Stimulated activated CD4-positive, alpha-beta T cell treated with anti-CD3 and anti-CD28 coated beads, Interleukin-2, amount 100 ng/mL, for 48 hours (primary cell): ENCODE results near the gene MAGT1.
"Not testable (repeated sequence)": the region's sequence is repeated elsewhere in the genome, so short reads cannot be mapped to it uniquely, and the experiment has no call there.

Source experiments
- DNase-seq, 2 donors: peaks; one replicate each; pipeline ENCODE4 v3.0.0-alpha.2; 2020

MAGT1 gene

DNA sequence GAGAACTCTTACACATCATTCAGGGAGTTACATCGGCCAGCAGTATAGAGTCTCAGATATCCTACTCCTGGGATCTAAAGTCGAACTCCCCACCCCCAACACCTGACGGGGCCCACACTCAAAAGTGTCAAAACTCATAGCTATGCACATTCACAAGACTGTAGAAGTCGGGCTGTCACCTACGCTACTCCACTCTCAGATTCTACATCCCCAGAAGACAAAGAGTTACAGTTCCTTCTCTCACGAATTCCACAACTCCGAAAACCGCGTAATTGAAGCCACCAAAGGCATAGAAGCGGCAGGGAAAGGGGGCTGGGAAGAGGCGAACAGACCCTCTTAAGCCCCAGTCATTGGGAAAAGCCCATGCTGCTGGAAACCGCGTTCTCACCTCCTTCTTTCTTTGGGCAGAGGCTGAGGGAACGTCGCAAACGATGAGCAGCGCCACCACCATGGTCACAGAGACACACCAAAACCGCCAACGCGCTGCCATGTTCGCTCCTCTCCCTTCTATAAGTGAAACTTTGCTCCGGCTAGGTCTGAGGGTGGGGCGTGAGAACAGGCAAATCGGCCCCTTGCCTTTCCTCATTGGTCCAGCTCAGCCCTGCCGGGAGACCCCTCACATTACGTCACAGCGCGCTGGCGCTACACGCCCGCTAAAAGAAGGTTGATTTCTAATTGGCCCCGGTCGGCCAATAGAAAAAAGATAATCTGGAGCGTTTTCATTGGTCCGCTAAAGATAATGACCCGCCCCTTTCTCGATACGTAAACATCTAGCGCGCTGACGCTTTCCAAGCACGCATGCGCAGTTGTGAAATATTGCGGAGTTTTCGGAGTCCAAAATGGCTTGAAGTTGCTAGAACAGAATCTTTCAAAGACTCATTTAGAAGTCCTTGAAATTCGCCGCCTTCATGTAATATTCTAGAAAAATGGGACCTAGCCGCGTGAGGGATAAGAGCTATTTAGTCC is at the start of gene MAGT1:
TSS of gene MAGT1 (minus strand) at position 515 of the 966 bp plus-strand sequence. CDS start at position 490, 25 bp downstream.
- peak; percentile 68 to 72 for DNase-seq

DNA sequence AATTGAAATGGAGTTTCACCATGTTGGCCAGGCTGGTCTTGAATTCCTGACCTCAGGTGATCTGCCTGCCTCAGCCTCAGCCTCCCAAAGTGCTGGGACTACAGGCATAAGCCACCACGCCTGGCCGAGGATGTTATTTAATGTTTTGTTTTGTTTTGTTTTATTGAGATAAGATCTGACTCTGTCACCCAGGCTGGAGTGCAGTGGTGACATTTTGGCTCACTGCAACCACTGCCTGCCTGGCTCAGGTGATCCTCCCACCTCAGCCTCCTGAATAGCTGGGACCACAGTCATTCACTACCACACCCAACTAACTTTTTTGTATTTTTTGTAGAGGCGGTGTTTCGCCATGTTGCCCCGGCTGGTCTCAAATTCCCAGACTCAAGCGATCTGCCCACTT is 49.8 kb upstream of the MAGT1 start:
- DNase-seq = not testable (repeated sequence)

DNA sequence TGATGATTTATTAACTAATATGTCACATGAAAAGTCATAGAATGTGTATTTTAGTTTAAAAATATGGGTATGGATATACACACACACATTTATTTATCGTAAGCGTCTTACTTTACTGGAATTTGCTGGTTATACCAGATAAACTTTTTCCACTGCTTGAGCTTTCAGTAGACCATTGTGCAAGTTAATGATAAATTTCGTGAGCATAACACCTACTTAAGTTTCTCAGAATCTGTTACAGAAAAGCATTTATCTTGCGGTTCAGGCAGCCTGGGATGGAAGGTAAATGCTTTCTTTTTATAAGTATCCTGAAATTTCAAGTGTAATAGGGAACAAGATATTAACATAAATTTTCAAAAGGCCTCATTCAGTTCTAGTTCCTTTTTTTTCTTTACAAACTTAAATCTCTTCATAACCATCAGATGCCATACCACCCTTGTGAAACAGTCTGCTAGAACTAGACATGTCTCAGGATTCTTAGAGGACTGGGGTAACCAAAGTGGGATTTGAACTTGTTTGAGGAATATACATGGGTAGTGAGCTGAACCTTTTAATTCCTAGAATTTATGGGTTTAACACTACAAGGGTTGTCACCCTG is 42.9 kb upstream of the MAGT1 start:
- no peak for DNase-seq

DNA sequence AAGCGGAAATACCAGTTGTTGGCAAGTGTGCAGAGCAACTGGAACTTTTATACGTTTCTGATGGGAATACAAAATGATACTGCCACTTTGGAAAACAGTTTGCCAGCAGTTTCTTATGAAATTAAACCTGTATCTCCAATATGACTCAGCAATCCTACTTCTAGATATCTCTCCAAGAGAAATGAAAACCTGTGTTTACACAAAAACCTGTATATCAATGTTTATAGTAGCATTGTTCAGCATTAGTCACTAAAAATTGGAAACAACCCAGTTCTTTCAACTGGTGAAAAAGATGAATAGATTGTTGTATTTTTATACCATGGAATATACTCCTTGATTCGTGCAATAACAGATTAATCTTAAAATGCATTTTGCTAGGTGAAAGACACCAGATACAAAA is 42.1 kb upstream of the MAGT1 start:
- no peak for DNase-seq

DNA sequence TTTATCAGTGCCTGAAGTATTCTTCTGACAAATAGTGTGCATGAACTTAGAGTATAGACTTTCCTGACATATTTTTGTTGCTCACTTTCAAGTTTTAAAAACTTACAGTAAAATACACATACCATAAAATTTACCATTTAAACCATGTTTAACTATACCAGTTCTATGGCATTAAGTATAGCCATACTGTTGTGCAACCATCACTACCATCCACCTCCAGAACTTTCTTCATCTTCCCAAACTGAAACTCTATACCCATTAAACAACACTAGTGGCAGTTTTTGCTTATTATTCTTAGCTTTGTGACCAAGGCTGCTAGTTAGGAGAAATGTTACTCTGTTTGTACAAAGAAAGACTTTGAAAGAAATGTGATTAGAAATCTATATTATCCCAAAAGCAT is 41.1 kb upstream of the MAGT1 start:
- DNase-seq = no peak

DNA sequence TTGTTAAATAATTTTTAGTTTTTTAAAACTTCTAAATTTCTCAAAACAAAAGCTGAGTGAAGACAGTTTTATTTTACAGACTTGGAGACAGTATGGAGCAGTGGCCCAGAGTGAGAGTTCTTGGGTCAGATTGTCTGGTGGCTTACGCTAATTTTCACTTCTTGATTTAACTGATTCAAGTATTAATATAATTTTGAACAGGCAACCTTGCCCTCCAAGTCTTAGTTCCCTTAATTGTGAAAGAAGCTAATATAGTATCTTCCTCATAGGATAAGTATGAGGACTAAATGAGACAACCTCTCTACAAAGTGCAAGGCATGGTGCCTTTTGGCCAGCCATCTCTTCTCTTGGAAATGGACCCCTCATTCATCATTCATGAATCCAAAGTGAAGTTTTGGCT is 40.7 kb upstream of the MAGT1 start:
- no peak for DNase-seq

DNA sequence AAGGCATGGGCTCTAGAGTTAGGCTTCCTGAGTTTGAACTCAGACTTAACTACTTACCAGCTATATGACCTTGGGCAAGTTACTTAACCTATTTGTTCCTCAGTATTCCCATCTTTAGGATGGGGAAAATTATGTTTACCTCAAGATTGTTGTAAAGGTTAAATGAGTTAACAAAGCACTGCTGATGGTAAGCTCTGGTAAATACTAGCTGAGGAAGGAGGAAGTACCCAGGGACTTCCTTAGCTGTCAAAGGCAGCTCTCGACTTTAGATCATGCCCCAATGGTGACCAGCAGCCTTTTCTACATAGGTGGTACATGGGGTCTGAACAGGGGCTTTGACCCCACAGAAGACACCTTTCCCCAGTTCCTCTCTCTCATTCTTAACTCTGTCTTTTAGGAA is 35.3 kb upstream of the MAGT1 start:
- DNase-seq = no peak

DNA sequence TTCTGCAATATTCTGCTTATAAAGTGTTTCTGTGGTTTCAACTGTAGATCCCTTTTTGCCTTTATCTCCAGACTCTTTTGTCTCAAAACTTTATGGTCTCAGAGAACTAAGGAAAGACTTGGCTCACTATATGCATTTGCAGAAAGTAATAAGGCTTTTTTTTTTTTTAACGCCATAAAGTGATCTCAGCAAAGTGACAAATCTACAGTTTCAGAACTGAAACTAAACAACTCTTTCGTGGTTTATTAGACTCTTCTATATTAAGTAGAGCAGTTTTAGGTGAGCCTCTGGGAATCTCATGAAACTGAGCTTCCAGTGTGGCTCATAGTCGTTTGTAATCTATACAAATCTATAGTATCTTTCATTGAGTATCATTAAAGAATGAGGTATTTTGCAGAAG is 30.5 kb upstream of the MAGT1 start:
- DNase-seq = no peak

DNA sequence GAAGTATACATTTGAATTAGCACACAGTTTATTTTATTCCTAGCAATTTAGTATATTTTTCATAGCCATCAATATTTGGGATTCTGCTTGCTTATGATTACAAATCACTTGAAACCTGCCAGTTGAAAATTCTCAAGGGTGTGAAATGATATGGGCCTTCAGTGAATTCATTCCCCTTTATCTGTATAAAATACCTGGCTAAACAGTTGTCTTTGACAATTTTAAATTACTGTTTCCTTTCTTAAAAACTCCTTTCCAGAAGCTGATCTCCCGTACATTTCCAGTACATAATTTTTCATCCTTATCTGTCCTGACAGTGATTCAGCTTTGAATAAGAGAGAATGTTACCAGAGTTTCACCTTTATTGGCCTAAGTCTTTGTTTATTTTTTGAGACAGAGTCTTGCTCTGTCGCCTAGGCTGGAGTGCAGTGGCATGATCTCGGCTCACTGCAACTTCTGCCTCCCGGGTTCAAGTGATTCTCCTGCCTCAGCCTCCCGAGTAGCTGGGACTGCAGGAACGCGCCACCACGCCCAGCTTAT is 29.2 kb upstream of the MAGT1 start:
- DNase-seq = no peak

DNA sequence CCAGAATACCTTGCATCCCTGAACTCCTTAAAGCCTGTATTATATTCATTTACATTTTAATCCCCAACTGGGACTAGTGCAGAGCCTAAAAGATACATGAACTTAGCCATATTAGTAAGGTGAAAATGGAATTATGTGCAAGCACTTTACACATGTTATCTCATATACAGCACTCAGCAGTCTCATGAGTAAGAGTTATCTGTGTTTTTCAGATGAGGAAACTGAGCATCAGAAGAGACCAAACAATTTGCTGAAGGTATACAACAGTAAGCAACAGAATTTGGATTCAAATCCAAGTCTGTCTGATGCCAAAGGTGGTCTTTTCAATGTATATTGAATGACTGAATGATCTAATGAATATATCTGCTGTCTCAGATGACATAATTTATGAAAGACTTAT is 27.6 kb upstream of the MAGT1 start:
- DNase-seq = no peak

DNA sequence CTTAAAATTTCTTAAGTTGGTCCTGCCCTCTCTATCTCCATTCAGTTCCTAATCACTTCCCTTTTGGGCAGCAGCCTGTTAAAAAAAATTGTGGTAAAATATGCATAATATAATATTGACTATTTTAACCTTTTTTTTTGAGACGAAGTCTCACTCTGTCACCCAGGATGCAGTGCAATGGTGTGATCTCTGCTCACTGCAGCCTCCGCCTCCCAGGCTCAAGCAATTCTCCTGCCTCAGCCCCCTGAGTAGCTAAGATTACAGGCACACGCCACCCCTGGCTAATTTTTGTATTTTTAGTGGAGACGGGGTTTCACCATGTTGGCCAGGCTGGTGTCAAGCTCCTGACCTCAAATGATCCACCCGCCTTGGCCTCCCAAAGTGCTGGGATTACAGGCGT is 24.1 kb upstream of the MAGT1 start:
- not testable (repeated sequence) for DNase-seq

DNA sequence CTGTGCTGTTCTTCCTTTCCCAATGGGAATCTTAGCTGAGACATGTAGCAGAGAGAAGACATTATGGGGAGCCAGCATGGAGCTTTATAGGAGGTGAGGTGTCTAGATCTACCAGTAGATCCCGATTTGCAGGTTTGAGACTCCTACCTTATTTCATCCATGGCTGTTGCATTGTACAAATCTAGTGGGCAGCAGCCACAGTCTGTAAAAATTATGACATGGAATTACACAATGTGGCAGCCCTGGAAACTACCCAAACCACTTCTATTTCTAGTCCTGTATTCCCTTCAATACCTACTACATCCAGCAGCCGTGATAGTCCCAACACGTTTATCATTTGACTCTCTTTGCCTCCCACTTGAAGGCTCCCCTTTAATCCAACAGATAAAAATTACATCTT is 23.3 kb upstream of the MAGT1 start:
- DNase-seq = no peak

DNA sequence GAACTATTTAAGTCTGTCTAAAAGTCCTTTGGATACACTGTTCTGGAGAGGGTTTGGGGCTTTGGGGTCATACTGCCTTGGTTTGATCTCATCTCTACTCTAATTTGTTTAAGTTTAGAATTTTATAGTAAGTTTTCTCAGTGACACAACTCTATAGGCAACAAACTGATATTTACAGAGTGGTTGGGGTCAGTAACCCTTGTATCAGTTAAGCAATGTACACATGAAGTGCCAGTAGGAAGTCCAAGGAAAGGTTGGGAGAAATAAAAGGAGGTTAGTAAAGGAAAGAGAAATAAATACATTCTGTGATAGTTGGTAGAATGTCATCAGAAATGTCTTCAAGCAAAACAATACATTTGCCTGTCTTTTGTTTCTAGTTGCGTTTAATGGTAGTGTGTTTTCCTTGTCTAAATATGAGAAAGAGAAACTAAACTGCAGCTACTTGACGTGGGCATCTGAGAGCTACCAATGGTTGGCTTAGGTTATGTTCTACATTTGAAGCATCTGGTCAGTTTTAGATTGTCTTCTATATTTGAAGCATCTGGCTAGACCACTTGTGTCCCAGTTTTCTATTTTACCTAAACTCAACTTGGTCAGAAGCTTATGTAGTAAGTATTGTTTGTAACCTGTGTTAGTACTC is 22.2 kb upstream of the MAGT1 start:
- DNase-seq = no peak

DNA sequence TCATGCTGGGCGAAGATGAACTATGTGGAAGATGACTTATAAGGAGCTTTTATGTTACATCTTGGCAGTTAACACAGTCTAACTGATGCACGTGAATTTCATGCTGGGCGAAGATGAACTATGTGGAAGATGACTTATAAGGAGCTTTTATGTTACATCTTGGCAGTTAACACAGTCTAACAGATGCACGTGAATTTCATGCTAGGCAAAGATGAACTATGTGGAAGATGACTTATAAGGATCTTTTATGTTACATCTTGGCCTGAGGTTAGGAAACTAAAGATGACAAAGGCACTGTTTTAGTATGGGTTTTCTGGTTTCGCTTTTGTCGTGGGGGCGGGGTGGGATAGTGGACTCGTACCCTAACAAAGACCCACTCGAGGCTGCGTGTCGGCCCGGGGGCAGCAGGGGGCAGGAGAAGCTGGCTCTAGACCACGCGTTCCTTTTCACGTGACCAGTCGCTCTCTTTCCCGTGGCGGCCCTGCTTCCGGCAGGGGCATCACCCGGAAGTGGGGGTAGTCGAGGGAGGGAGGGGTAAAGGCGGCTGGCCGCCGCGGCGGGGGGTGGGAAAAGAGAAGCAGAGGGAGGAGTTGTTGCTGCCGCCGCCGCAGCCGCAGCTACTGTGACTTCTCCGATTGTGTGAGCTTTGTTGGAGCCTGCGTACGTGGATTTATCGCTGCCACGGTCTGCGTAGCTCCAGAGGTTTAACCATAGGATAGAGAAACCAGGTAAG is 15.0 kb upstream of the MAGT1 start, which contains the start of gene ATP7A:
TSS of gene ATP7A (plus strand) at position 586 of the 733 bp plus-strand sequence. CDS start 60,949 bp downstream, outside the sequence.
- peak; percentile 75 to 81 for DNase-seq

DNA sequence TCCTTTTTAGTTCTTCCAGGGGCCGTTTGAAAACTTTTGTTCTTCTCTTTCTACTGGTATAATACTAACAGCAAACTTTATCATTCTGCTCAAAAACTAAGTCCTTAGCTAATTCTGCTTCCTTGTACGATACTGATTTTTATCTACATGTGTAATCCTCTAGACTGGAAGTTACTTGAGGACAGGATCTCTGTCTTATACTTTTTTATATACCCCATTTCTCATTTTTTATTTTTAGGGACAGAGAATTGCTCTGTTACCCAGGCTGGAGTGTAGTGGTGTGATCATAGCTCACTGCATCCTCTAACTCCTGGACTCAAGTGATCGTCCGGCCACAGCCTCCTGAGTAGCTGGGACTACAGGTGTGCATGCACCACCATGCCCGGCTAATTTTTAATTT is 6.3 kb upstream of the MAGT1 start:
- no peak for DNase-seq

DNA sequence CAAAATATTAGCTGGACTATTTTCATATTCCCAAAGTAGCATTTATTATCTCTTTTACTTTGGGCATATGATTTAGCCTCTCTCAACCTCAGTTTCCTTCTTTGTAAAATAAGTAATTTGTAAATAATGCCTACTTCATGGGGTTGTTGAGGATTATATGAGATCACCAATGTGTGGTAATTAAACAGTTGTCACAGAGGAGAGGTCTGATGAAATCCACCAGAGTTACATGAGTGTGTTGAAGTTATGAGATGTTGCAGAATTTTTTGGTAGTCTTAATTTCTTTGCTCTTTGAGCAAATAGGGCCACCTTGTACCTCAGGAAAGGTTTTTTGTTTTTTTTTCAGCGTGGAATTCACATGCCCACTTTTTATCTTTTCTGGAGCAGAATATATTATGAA is 5.5 kb upstream of the MAGT1 start:
- DNase-seq = no peak

DNA sequence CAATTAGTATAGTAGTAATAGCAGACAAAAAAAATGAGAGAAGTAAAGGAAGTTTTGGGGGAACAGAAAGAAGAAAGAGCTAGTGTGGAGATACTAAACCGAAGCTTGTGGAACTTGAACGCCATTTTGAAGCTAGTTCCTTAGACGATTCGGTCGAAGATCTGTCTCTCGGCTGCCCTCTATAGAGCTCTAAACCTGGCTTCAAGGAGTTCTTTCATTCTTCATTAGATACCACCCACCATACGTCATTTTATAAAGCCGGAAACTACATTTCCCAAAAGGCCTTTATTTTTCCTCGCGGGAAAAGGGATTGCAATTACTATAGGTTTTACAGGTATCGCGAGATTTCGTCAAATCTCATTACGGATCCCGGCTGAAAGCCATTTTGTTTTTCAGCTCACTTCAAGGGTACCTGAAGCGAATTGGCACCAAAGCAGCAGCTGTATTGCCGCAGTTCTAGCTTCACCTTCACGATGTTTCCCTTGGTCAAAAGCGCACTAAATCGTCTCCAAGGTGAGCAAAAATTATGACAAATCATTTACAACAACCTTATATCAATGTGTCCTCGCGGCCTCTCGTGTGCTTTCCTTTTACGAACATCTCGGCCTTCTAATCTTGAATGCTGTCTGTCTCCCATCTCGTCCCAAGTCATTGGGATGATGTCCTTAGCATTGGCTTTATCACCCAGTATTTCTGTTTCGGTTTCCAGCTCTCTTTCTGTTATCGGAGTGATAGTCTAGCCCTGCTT is 4.0 kb upstream of the MAGT1 start, which contains the start of gene COX7B:
TSS of gene COX7B (plus strand) at position 388 of the 748 bp plus-strand sequence. CDS start at position 474, 86 bp downstream.
- DNase-seq = peak; percentile 36 to 41

DNA sequence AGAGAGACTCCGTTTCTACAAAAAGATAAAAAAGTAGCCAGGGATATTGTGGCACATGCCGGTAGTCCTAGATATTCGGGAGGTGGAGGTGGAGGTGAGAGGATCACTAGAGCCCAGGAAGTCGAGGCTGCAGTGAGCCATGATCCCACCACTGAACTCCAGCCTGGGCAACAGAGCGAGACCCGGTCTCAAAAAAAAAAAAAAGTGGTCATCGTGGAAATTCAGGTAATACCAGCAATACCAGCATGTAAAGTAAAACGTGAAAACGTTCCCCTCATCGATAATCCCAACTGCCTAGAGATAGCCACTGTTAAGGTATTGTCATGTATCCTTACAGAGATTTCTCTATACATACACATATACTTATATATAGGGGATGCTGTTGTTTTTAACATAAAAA is 1.5 kb downstream of the MAGT1 start:
- no peak for DNase-seq

DNA sequence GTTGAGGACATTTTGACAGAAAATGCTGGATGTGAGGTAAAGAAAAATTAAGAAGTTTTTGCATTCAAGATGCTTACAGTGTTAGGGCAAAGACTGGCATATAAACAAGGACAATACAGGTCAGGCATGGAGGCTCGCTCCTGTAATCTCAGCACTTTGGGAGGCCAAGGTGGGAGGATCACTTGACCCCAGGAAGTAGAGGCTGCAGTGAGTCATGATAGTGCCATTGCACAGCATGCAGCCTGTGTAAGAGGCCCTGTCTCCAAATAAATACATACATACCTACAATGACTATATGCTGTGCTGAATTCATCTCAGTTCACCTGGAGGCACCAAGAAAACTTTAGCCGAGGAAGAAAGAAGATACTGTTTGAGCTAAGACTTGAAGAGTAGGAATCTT is 2.3 kb downstream of the MAGT1 start:
- no peak for DNase-seq

DNA sequence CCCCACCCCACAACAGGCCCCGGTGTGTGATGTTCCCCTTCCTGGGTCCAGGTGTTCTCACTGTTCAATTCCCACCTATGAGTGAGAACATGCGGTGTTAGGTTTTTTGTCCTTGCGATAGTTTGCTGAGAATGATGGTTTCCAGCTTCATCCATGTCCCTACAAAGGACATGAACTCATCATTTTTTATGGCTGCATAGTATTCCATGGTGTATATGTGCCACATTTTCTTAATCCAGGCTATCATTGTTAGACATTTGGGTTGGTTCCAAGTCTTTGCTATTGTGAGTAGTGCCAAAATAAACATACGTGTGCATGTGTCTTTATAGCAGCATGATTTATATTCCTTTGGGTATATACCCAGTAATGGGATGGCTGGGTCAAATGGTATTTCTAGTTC is 13.8 kb downstream of the MAGT1 start:
- DNase-seq = not testable (repeated sequence)

DNA sequence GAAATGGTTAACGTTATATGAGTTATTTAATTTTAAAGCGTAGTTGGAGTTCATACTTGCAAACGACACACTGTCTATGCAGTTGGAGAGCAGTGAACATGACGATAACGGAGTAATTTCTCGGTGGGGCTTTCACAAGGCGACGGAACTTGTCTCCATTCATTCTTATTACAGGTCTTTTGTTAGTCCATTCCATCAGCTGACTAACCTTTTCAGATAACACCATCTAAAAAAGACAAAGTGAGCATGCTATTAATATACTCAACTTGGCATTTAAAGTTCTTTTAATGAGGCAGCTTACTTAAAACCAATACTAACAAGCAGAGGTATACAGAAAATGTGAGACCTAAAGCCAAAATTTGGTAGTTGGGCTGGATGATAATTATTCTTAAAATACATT is 19.9 kb downstream of the MAGT1 start:
- DNase-seq = no peak

DNA sequence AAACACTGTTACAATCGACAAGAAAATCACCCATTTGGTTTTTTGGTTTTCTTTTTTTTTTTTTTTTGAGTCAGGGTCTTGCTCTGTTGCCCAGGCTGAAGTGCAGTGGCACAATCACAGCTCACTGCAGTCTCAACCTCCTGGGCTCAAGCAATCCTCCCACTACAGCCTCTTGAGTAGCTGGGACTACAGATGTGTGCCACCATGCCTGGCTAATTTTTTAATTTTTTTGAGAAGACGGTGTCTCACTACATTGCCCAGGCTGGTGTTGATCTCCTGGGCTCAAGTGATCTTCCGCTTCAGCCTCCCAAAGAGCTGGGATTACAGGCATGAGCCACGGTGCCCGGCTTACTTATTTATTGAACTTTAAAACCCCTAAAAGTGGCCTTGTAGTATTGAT is 63.7 kb downstream of the MAGT1 start:
- DNase-seq = not testable (repeated sequence)
